HAP-1 (cell line): ENCODE results near the gene SERPING1.
A peak's percentile ranks its signal among the peaks of the same experiment; 100 is the strongest.

ENCODE experiments used
- DNase-seq, 2 experiments: peaks; one replicate each; pipeline ENCODE4 v3.0.0-alpha.2; 2016 to 2020; ENCODE audit warnings: low spot score in 2 of 2
- H3K27me3 ChIP-seq: fragments of 250-450 bp; sonication (Bioruptor Pico); 2 replicates; pipeline ENCODE4 v1.5.1; 2020; ENCODE audit warnings: low read depth, mild to moderate bottlenecking, moderate library complexity
- H3K36me3 ChIP-seq: fragments of 250-450 bp; sonication (Bioruptor Pico); replicated peaks from 2 replicates; pipeline ENCODE4 v1.5.1; 2020; ENCODE audit warnings: mild to moderate bottlenecking
- H3K4me1 ChIP-seq: fragments of 250-450 bp; sonication (Bioruptor Pico); 2 replicates; pipeline ENCODE4 v1.5.1; 2020; ENCODE audit warnings: mild to moderate bottlenecking
- H3K4me3 ChIP-seq: fragments of 250-450 bp; sonication (Bioruptor Pico); 2 replicates; pipeline ENCODE4 v1.5.1; 2020; ENCODE audit warnings: mild to moderate bottlenecking, moderate library complexity
- H3K9me3 ChIP-seq: fragments of 250-450 bp; sonication (Bioruptor Pico); 2 replicates; pipeline ENCODE4 v1.5.1; 2020; ENCODE audit warnings: mild to moderate bottlenecking, moderate library complexity
- in situ Hi-C: fragments of 300-500 bp; cut with MboI; formaldehyde crosslinking; loops from 3 replicates; pipeline ENCODE4 v1.14.3; 2020; ENCODE audit warnings: low sequenced_read_pairs, inconsistent platforms, mixed read lengths

The SERPING1 gene

GRCh38 chr11:57634311-57634710 lies 36.8 kb downstream of the SERPING1 start:
- no peaks in the 10 kb centered on the region for H3K9me3 ChIP-seq
- peaks cover 10% of the 10 kb centered on the region for H3K27me3 ChIP-seq
- DNase-seq: no peak
- H3K4me1 ChIP-seq: peaks cover 8% of the 10 kb centered on the region
- in situ Hi-C loops: no loop called here
- H3K36me3 ChIP-seq: no peaks in the 10 kb centered on the region; the same call in 1 of the 2 replicates
- no peak overlapping the region for H3K4me3 ChIP-seq

- Histone ChIP-seq H3K4me1 (peaks cover 8% of the 10 kb centered on the region), H3K9me3 (no peaks in the 10 kb centered on the region), H3K27me3 (peaks cover 10% of the 10 kb centered on the region), H3K36me3 (no peaks in the 10 kb centered on the region; the same call in 1 of the 2 replicates), H3K4me3 (no peak overlapping the region)
- in situ Hi-C loops: no loop called here
- no peak for DNase-seq
Observed at GRCh38 chr11:57635246-57635645, 37.8 kb downstream of the SERPING1 start.

GRCh38 chr11:57637626-57638004 lies 40.1 kb downstream of the SERPING1 start:
- in situ Hi-C loops: no loop called here
- Histone ChIP-seq H3K36me3 (peaks cover 13% of the 10 kb centered on the region), H3K4me3 (peak overlapping the region; percentile 75), H3K9me3 (no peaks in the 10 kb centered on the region), H3K27me3 (peaks cover 4% of the 10 kb centered on the region; the same call in 1 of the 2 replicates), H3K4me1 (peaks cover 16% of the 10 kb centered on the region)
- peak; percentile 10 to 74 for DNase-seq

- Histone ChIP-seq H3K4me3 (peak overlapping the region; percentile 75), H3K36me3 (peaks cover 13% of the 10 kb centered on the region), H3K4me1 (peaks cover 16% of the 10 kb centered on the region), H3K27me3 (no peaks in the 10 kb centered on the region), H3K9me3 (no peaks in the 10 kb centered on the region)
- peak; percentile 92 to 94 for DNase-seq
- in situ Hi-C loops: no loop called here
Observed at GRCh38 chr11:57638005-57638781, 40.7 kb downstream of the SERPING1 start.

- Histone ChIP-seq H3K4me1 (peaks cover 16% of the 10 kb centered on the region), H3K4me3 (peak overlapping the region; percentile 75), H3K27me3 (no peaks in the 10 kb centered on the region), H3K36me3 (peaks cover 13% of the 10 kb centered on the region), H3K9me3 (no peaks in the 10 kb centered on the region)
- DNase-seq: no peak
- in situ Hi-C loops: no loop called here
Observed at GRCh38 chr11:57638811-57639320, 41.4 kb downstream of the SERPING1 start.

- H3K4me3 ChIP-seq: peak overlapping the region; percentile 75
- H3K36me3 ChIP-seq: peaks cover 13% of the 10 kb centered on the region
- peak; percentile 77 to 89 for DNase-seq
- no peaks in the 10 kb centered on the region for H3K27me3 ChIP-seq
- peaks cover 16% of the 10 kb centered on the region for H3K4me1 ChIP-seq
- no peaks in the 10 kb centered on the region for H3K9me3 ChIP-seq
- in situ Hi-C loops: loop anchor here (5.0 kb wide), 1 partner anchor 72 kb away; the partner anchor contains the start of gene UBE2L6
Observed at GRCh38 chr11:57639321-57640067, 42.0 kb downstream of the SERPING1 start.

- no peak for DNase-seq
- Histone ChIP-seq H3K4me1 (peaks cover 16% of the 10 kb centered on the region), H3K27me3 (no peaks in the 10 kb centered on the region), H3K4me3 (peak overlapping the region; percentile 75), H3K9me3 (no peaks in the 10 kb centered on the region), H3K36me3 (peaks cover 13% of the 10 kb centered on the region)
- in situ Hi-C loops: loop anchor here (5.0 kb wide), 1 partner anchor 73 kb away; the partner anchor contains the start of gene UBE2L6
Observed at GRCh38 chr11:57640068-57640800, 42.7 kb downstream of the SERPING1 start.

- H3K27me3 ChIP-seq: no peaks in the 10 kb centered on the region
- in situ Hi-C loops: loop anchor here (5.0 kb wide), 1 partner anchor 74 kb away; the partner anchor contains the start of gene UBE2L6
- H3K4me3 ChIP-seq: no peak overlapping the region
- H3K9me3 ChIP-seq: no peaks in the 10 kb centered on the region; the same call in 1 of the 2 replicates
- peaks cover 16% of the 10 kb centered on the region for H3K4me1 ChIP-seq
- DNase-seq: peak; percentile 40 to 64
- H3K36me3 ChIP-seq: peaks cover 14% of the 10 kb centered on the region
Observed at GRCh38 chr11:57641011-57641807, 43.7 kb downstream of the SERPING1 start.

GRCh38 chr11:57643802-57644201 lies 46.3 kb downstream of the SERPING1 start:
- in situ Hi-C loops: loop anchor here (5.0 kb wide), 1 partner anchor 77 kb away; the partner anchor contains the start of gene UBE2L6
- Histone ChIP-seq H3K36me3 (peaks cover 19% of the 10 kb centered on the region), H3K9me3 (no peaks in the 10 kb centered on the region; the same call in 1 of the 2 replicates), H3K4me3 (no peak overlapping the region), H3K4me1 (peaks cover 8% of the 10 kb centered on the region), H3K27me3 (peaks cover 15% of the 10 kb centered on the region)
- DNase-seq: peak in 1 of 2 experiments; percentile 12

- DNase-seq: peak; percentile 70 to 91
- Histone ChIP-seq H3K9me3 (no peaks in the 10 kb centered on the region; the same call in 1 of the 2 replicates), H3K36me3 (peaks cover 19% of the 10 kb centered on the region), H3K4me1 (peaks cover 13% of the 10 kb centered on the region), H3K4me3 (no peak overlapping the region), H3K27me3 (peaks cover 20% of the 10 kb centered on the region)
- in situ Hi-C loops: loop anchor here (5.0 kb wide), 1 partner anchor 78 kb away; the partner anchor contains the start of gene UBE2L6
Observed at GRCh38 chr11:57644748-57645688, 47.5 kb downstream of the SERPING1 start.

- H3K36me3 ChIP-seq: peaks cover 19% of the 10 kb centered on the region
- in situ Hi-C loops: no loop called here
- no peaks in the 10 kb centered on the region; the same call in 1 of the 2 replicates for H3K9me3 ChIP-seq
- H3K4me1 ChIP-seq: peaks cover 11% of the 10 kb centered on the region
- no peak for DNase-seq
- peaks cover 25% of the 10 kb centered on the region for H3K27me3 ChIP-seq
- no peak overlapping the region for H3K4me3 ChIP-seq
Observed at GRCh38 chr11:57645689-57646085, 48.2 kb downstream of the SERPING1 start.
